GM12892 (cell line): Measurements from ENCODE around the gene SLC5A4.

Source experiments
- POLR2AphosphoS5 ChIP-seq: IDR thresholded peaks from 2 replicates; pipeline ENCODE4 v1.6.1; 2011; ENCODE audit warnings: low read depth, low read length, control low read depth
- TAF1 ChIP-seq: IDR thresholded peaks from 2 replicates; pipeline ENCODE4 v1.6.1; 2011; ENCODE audit warnings: low read depth, mild to moderate bottlenecking, control low read depth, low read length, borderline replicate concordance

GRCh38 chr22:32281072-32281471, 25.9 kb upstream of the SLC5A4 start:
- TF ChIP-seq POLR2AphosphoS5: no peak
- TF ChIP-seq TAF1: no peak
